Activated T-helper 1 cell treated with anti-CD3 and anti-CD28 coated beads, Interleukin-12 subunit alpha, Interleukin-12 subunit beta, Interleukin-2, Interleukin-4 antibody, amounts not matched to agents 30 ng/mL and 10 ng/mL and 1 ng/mL, durations not matched to agents 14 hours and 24 hours and 36 hours (primary cell): ENCODE results near the gene BRINP1. TPM values are rescaled to one million over a fixed set of nuclear protein-coding genes. Genes with fewer than 3 reads are reported as not detected.
A peak's percentile ranks its signal among the peaks of the same experiment; 100 is the strongest.

Experiments used
- DNase-seq: peaks from one replicate; pipeline ENCODE4 v3.0.0; 2021; ENCODE audit warnings: low spot score
- H3K27ac Mint-ChIP-seq: one replicate; pipeline ENCODE4 v1.8.0; 2021; ENCODE audit warnings: mild to moderate bottlenecking, mixed read lengths
- H3K27me3 Mint-ChIP-seq: one replicate; pipeline ENCODE4 v1.8.0; 2022; ENCODE audit warnings: mild to moderate bottlenecking, moderate library complexity, mixed read lengths; ENCODE audit not compliant: insufficient read depth
- H3K36me3 Mint-ChIP-seq: one replicate; pipeline ENCODE4 v1.8.0; 2021; ENCODE audit warnings: low read depth, mixed read lengths
- H3K4me1 Mint-ChIP-seq: one replicate; pipeline ENCODE4 v1.8.0; 2021; ENCODE audit warnings: low read depth, mixed read lengths
- H3K4me3 Mint-ChIP-seq: one replicate; pipeline ENCODE4 v1.8.0; 2021; ENCODE audit warnings: mild to moderate bottlenecking, moderate library complexity, mixed read lengths
- H3K9me3 Mint-ChIP-seq: one replicate; pipeline ENCODE4 v1.8.0; 2021; ENCODE audit warnings: mixed read lengths
- intact Hi-C: fragments of 100-400 bp; cut with micrococcal nuclease; formaldehyde crosslinking; loops from one replicate; pipeline ENCODE4 v1.15.1; 2024
- total RNA-seq: library from RNA; stranded (reverse); gene quantifications from 2 replicates; pipeline ENCODE4 v1.2.3, GENCODE V29; 2022

The BRINP1 gene
- total RNA-seq, 1 donor from 2014 or later = not detected

DNA sequence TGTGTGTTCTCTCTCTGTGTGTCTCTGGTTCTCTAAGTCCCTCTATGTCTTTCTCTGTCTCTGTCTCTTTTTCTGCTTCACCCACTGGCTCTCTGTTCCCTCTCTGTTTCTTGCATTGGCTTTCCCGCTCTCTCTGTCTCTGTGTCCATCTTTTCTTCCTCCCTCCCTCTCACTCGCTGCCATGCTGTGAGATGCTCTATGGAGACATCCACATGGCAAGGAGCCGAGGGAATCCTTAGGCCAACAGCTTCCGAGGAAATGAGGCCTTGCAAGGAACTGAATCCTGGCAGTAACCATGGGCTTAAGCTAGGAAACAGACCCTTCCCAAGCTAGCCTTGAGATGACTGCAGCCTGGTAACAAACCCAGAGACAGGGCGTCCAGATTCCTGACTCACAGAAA, 117.3 kb downstream of the BRINP1 start:
- Mint-ChIP-seq H3K4me3 (no peak overlapping the region), H3K27me3 (peaks cover 2% of the 10 kb centered on the region), H3K36me3 (no peaks in the 10 kb centered on the region), H3K27ac (no peak overlapping the region), H3K9me3 (peaks cover 5% of the 10 kb centered on the region), H3K4me1 (no peaks in the 10 kb centered on the region)
- no peak for DNase-seq
- intact Hi-C loops = no loop called here

DNA sequence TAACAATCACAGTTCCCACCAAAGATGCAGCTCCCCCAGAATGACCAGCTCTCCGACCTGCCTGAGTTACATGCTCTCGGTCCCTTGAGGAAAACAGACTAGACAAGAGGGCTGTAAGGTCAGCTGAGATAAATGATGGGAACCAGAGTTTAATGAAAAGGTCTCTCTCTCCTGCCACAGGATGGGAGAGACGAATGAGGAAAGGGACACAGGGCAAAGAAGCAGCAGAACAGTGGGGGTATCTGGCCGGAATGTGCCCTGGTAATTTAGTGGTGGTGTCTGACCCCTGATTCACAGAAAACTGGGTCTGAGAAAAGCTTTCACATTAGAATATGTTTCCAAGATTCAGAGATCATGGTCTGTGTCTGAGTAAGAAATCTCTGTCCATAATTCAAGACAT, 118.5 kb downstream of the BRINP1 start:
- H3K4me3 Mint-ChIP-seq = no peak overlapping the region
- H3K27ac Mint-ChIP-seq = no peak overlapping the region
- intact Hi-C loops = no loop called here
- no peak for DNase-seq
- no peaks in the 10 kb centered on the region for H3K36me3 Mint-ChIP-seq
- peaks cover 5% of the 10 kb centered on the region for H3K9me3 Mint-ChIP-seq
- H3K4me1 Mint-ChIP-seq = no peaks in the 10 kb centered on the region
- peaks cover 2% of the 10 kb centered on the region for H3K27me3 Mint-ChIP-seq

DNA sequence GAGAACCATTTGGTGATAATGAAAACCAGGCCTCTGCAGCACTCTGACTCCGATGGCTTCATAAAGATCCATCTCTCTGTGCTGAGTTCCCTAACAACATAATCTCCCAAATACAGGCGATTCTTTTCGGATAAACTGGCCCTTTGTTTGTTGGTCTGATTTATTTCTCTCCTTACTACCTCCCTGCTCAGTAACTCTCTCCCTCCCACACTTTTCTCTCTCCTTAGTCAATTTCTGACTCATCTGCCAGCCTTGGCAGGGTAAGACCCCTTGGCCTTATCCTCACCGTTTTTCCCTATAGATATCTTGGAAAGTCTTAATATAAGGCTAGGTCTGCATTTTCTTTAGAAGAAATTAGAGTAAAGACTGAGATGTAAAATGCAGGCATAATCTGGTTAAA, 128.7 kb downstream of the BRINP1 start:
- Mint-ChIP-seq H3K36me3 (no peaks in the 10 kb centered on the region), H3K27ac (no peak overlapping the region), H3K4me1 (no peaks in the 10 kb centered on the region), H3K27me3 (no peaks in the 10 kb centered on the region), H3K4me3 (no peak overlapping the region), H3K9me3 (peaks cover 4% of the 10 kb centered on the region)
- intact Hi-C loops = no loop called here
- no peak for DNase-seq

DNA sequence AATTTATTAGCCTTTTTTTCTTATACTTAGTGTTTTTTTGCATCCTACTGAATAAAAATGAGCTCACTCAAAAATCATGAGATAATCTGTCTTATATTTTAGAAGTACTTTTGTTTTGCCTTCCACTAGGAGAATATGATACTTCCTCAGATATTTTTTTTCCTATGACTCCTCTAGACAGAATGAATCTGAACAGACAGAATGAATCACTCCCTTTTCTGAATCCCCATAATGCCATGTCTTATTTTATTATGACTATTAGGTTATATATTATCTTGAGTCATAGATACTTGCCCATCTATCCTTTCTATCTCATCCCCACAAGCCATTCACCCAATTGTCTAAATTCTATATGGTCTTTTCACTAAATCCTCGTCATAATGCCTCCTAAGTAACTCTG, 134.6 kb downstream of the BRINP1 start:
- intact Hi-C loops = no loop called here
- Mint-ChIP-seq H3K36me3 (no peaks in the 10 kb centered on the region), H3K27ac (no peak overlapping the region), H3K27me3 (no peaks in the 10 kb centered on the region), H3K4me3 (no peak overlapping the region), H3K9me3 (no peaks in the 10 kb centered on the region), H3K4me1 (no peaks in the 10 kb centered on the region)
- DNase-seq = no peak

DNA sequence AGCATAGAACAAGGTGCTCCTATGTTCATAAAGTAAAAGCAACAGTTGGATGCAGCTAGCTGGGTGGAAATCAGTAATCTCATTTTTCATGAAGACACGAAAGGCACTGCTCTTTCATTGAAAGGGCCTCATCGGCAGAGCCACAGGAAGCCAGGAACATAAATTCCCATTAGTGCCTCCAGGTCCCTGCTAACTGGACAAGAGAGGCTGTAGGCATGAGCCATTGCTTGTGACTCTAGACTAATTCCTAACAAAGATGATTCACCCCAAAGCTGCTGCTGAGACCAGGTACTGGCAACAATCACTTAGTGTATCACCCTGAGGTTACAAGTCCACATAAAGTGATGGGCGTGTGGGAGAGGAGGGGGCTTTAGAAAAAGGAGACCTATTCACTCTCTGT, 141.8 kb downstream of the BRINP1 start:
- H3K4me1 Mint-ChIP-seq = no peaks in the 10 kb centered on the region
- H3K27me3 Mint-ChIP-seq = no peaks in the 10 kb centered on the region
- no peak for DNase-seq
- no peak overlapping the region for H3K4me3 Mint-ChIP-seq
- no peaks in the 10 kb centered on the region for H3K36me3 Mint-ChIP-seq
- H3K9me3 Mint-ChIP-seq = no peaks in the 10 kb centered on the region
- intact Hi-C loops = no loop called here
- no peak overlapping the region for H3K27ac Mint-ChIP-seq

DNA sequence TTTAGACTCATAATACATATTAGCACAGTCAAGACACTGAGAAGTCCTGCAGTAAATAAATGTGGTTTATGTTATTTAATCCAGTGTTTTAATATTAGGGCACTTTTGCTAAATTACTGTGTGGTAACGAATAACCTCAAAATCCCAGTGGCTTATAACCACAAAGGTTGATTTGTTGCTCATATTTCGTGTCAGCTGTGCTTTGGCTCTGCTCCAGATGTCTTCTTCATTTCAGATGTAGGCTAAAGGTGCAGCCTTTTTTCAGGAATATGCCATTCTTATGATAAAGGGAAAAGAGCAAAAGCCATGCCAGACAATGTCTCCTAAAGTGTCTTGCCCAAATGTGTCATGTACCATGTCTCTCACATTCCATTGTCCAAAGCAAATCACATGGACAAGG, 144.8 kb downstream of the BRINP1 start:
- no peak for DNase-seq
- H3K4me1 Mint-ChIP-seq = no peaks in the 10 kb centered on the region
- peaks cover 5% of the 10 kb centered on the region for H3K9me3 Mint-ChIP-seq
- no peaks in the 10 kb centered on the region for H3K27me3 Mint-ChIP-seq
- no peak overlapping the region for H3K27ac Mint-ChIP-seq
- H3K4me3 Mint-ChIP-seq = no peak overlapping the region
- intact Hi-C loops = no loop called here
- H3K36me3 Mint-ChIP-seq = no peaks in the 10 kb centered on the region

DNA sequence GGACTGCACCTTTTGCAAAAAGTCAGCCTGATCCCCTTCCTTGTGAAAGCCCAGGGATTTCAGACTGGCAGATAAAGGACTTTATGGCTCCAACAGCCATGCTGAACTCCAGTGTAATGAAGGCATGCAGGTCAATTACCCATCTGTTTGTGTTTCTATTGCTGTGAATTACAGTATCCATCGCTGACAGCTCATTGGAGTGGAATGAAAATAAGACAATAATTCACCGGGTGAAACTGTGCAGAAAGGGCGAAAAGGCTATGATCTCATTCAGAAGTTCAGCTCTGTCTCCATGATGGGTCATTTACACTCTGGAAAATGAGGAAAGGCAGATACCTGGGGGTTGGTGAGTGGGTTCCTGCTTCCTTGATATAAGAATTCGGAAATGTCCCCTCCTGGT, 148.0 kb downstream of the BRINP1 start:
- intact Hi-C loops = no loop called here
- Mint-ChIP-seq H3K4me1 (no peaks in the 10 kb centered on the region), H3K27me3 (no peaks in the 10 kb centered on the region), H3K36me3 (no peaks in the 10 kb centered on the region), H3K4me3 (no peak overlapping the region), H3K27ac (no peak overlapping the region), H3K9me3 (peaks cover 7% of the 10 kb centered on the region)
- no peak for DNase-seq

DNA sequence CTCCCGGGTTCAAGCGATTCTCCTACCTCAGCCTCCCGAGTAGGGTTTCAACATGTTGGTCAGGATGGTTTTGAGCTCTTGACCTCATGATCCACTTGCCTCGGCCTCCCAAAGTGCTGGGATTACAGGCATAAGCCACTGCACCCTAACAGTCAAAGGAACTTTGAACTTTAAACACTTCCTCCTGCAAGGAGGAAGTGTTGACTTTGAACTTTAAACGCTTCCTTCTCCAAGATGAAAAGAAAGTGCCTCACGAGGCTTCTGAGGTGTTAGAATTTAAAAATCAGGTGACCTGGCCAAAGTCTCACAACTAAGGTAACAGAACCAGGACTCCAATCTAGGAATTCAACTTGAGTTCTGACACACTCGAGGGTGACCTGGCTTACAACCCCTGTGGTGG, 150.9 kb downstream of the BRINP1 start:
- intact Hi-C loops = no loop called here

DNA sequence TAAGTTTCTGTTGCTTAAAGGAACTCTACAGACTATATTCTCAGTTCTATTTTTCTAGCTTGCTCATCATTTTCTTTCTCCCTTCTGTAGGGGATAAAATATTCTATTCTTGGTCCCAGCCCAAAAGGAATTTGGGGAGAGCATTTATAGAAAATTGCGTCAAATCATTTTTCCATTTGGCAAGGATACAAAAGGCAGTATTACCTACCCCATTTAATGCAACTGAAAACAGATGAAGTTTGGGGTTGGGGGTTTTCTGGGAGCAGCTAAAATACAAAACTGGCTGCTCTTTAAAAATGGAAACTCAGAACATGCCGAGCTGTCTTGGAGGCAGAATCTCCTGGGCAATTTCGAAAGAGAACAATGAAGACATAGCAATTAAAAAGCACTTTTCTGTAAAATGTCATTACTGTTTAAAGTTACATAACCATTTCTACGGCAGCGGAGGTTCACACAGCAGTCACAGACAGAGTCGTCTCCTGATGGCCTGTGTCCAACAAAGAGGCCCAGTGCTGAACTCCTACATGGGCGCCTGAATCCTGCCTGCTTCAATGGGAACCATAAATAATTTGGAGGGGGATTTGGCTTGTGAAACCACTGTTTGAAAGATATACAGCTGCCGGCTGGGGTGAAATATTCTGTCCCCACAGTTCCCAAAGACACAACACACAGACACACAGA, 152.4 kb downstream of the BRINP1 start:
- Mint-ChIP-seq H3K27me3 (no peaks in the 10 kb centered on the region), H3K27ac (peak overlapping the region; percentile 6), H3K4me1 (no peaks in the 10 kb centered on the region), H3K4me3 (no peak overlapping the region), H3K9me3 (peaks cover 7% of the 10 kb centered on the region), H3K36me3 (no peaks in the 10 kb centered on the region)
- no peak for DNase-seq
- intact Hi-C loops = no loop called here

More for the DNA sequence above, 150.9 kb downstream of the BRINP1 start:
- Mint-ChIP-seq H3K4me3 (no peak overlapping the region), H3K36me3 (no peaks in the 10 kb centered on the region), H3K27me3 (no peaks in the 10 kb centered on the region), H3K9me3 (peaks cover 7% of the 10 kb centered on the region), H3K27ac (no peak overlapping the region), H3K4me1 (no peaks in the 10 kb centered on the region)
- no peak for DNase-seq

DNA sequence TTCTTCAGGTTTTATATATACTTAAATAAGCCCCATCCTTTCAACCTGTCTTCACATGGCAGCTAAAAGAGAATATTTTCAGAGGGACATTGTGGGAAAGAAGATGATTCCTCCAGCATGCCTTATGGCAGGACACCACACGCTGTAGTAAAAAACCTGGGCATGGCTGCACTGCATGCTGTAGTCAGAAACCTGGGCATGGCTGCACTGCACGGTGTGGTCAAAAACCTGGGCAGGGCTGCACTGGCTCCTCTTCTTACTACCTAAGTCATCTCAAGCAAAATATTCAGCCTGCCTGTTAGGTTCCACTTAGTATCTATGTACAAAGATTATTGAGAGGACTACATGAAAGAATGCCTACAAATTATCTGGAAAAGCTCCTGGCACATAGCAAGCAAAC, 153.6 kb downstream of the BRINP1 start:
- H3K9me3 Mint-ChIP-seq = peaks cover 5% of the 10 kb centered on the region
- intact Hi-C loops = no loop called here

DNA sequence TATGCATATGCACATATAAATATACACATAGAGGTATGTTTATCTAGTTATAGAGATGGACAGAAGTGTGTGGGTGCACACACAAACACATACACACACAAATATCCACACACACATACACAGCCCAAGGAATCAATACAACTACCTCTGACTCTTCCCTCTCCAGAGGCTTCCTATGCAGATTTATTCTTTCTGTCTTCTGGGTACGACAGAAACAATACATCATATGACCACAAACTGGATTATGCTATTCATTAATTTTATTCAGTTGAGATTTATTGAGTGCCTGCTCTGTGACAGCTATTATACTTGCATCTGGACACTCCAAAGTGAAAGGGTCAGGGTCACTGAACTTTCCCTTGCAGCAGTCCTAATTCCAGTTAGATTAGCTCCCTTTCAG, 155.8 kb downstream of the BRINP1 start:
- Mint-ChIP-seq H3K36me3 (no peaks in the 10 kb centered on the region), H3K27ac (no peak overlapping the region), H3K4me3 (no peak overlapping the region), H3K4me1 (no peaks in the 10 kb centered on the region), H3K27me3 (no peaks in the 10 kb centered on the region), H3K9me3 (no peaks in the 10 kb centered on the region)
- DNase-seq = no peak
- intact Hi-C loops = no loop called here

More for the DNA sequence above, 153.6 kb downstream of the BRINP1 start:
- Mint-ChIP-seq H3K4me1 (no peaks in the 10 kb centered on the region), H3K36me3 (no peaks in the 10 kb centered on the region), H3K27ac (no peak overlapping the region), H3K27me3 (no peaks in the 10 kb centered on the region), H3K4me3 (no peak overlapping the region)
- DNase-seq = no peak

DNA sequence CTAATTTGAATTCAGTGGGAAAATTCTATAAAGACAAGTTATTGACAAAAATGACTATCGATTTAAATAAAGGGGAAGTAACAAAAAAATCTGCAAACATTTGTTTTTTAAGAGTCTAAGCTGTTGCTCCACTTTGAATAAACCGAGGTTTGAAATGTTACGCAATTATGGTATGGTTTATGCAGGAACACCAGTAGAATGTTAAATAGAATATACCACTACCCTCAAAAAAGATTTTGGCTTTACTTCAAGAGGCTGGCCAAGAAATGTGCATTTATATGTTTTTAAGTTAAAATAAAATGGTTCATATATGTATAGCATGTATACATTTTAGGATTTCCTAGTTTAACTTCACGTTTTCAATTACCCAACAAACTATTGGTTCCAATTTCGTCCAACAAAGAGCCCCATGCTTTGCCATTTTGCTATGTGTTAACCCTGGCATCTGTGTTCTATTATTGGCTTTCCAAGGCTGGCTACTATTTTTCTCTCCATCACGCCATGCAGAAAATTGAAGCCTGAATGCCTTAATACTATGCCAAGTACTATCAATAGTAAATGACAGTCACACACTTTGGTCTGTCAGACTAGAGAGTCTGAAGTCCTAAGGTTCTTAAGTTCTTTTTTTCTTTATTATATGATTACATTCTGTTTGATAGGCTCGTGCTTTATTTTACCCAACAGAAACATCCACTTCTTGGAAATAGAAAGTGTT, 171.2 kb downstream of the BRINP1 start:
- no peaks in the 10 kb centered on the region for H3K9me3 Mint-ChIP-seq
- no peak for DNase-seq
- intact Hi-C loops = no loop called here
- H3K27me3 Mint-ChIP-seq = no peaks in the 10 kb centered on the region
- no peak overlapping the region for H3K4me3 Mint-ChIP-seq
- H3K27ac Mint-ChIP-seq = no peak overlapping the region
- H3K36me3 Mint-ChIP-seq = no peaks in the 10 kb centered on the region
- no peaks in the 10 kb centered on the region for H3K4me1 Mint-ChIP-seq

DNA sequence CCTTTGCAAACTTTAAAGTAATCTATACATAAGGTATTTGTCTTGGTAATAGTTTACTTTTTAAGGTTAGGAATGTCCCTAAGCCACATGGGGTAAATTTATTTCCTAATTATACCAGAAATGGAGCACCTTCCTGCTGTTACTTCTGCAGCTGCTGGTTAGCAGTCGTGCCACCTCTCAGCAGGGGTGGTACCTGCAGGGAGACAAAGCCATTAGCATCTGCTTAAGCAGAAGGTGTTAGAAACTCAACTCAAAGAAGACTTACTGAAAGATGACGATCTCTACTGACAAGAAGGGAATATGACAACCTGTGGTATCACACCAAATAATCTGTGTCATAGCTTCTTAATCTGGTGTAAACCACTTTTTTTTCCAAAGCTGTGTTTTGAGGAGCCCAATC, 173.7 kb downstream of the BRINP1 start:
- DNase-seq = no peak
- H3K4me1 Mint-ChIP-seq = no peaks in the 10 kb centered on the region

More for the DNA sequence above, 173.7 kb downstream of the BRINP1 start:
- Mint-ChIP-seq H3K27ac (no peak overlapping the region), H3K36me3 (no peaks in the 10 kb centered on the region), H3K4me3 (no peak overlapping the region), H3K9me3 (no peaks in the 10 kb centered on the region), H3K27me3 (no peaks in the 10 kb centered on the region)
- intact Hi-C loops = no loop called here
